Measurements from ENCODE around the gene CD302.

- no peak for TF ChIP-seq RCOR1 (IDR thresholded peaks at IDR 0.05; ENCODE audit: low read depth, low read length)
- TF ChIP-seq SMC3 (IDR thresholded peaks at IDR 0.05) = no peak
- TF ChIP-seq ESRRA (IDR thresholded peaks at IDR 0.05; ENCODE audit: borderline replicate concordance, low read length) = no peak
- TF ChIP-seq, protein P1, sequence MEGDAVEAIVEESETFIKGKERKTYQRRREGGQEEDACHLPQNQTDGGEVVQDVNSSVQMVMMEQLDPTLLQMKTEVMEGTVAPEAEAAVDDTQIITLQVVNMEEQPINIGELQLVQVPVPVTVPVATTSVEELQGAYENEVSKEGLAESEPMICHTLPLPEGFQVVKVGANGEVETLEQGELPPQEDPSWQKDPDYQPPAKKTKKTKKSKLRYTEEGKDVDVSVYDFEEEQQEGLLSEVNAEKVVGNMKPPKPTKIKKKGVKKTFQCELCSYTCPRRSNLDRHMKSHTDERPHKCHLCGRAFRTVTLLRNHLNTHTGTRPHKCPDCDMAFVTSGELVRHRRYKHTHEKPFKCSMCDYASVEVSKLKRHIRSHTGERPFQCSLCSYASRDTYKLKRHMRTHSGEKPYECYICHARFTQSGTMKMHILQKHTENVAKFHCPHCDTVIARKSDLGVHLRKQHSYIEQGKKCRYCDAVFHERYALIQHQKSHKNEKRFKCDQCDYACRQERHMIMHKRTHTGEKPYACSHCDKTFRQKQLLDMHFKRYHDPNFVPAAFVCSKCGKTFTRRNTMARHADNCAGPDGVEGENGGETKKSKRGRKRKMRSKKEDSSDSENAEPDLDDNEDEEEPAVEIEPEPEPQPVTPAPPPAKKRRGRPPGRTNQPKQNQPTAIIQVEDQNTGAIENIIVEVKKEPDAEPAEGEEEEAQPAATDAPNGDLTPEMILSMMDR (IDR thresholded peaks at IDR 0.05) = no peak
- no peak for TF ChIP-seq EP300 (IDR thresholded peaks at IDR 0.05)
Measured at GRCh38 chr2:159785195-159785594, 12.8 kb downstream of the CD302 start.
